ENCODE results near the gene TMX2. TPM values are rescaled to one million over a fixed set of nuclear protein-coding genes. Genes with fewer than 3 reads are reported as not detected.
A peak's percentile ranks its signal among the peaks of the same experiment; 100 is the strongest.

The TMX2 gene
- total and polyA plus RNA-seq, 9 of the 15 experiments (the other 6 are each of a cell fraction or from before 2014, with no cell fraction given) = 176 to 433 (median 227) TPM

DNA sequence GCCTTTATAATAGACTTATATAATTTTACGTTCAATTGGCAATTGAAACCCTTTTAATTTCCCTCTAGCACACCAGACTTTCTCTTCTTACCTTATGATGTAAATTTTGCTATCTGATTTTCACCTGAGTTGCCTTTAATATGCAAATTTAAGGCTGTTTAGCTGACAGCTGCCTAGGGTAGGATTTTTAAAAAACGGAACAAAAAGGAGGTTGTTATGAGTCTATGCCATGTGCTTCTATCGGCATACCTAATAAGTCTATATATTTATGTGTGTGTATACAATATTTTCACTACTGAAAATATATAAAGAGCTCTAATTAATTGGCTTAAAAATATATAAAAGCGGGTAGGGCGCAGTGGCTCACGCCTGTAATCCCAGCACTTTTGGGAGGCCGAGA is 17.1 kb downstream of the TMX2 start:
- Histone ChIP-seq H3K9me1 (ENCODE audit: control insufficient read depth, insufficient read depth, low read length) (no peaks in the 10 kb centered on the region), H3K4me3 (no peak overlapping the region), H3K36me3 (ENCODE audit: control insufficient read depth, insufficient read depth, low read length) (peaks cover 60% of the 10 kb centered on the region), H4K20me1 (replicated peaks; ENCODE audit: control insufficient read depth, insufficient read depth, low read length) (no peaks in the 10 kb centered on the region), H3K9me3 (replicated peaks; ENCODE audit: control insufficient read depth, insufficient read depth, low read depth, low read length) (no peaks in the 10 kb centered on the region), H3K4me1 (replicated peaks in 1 of 2; ENCODE audit: control insufficient read depth in 2 of 2, insufficient read depth in 2 of 2, low read length in 2 of 2) (peaks cover 3 to 4% of the 10 kb centered on the region in 2 experiments; a peak in 4 of 5 replicates), H3K27ac (ENCODE audit: extremely low read depth, low read depth, low read length) (peak overlapping the region; percentile 8; the same call in 1 of the 3 replicates), H2AFZ (ENCODE audit: low read depth, low read length) (no peak overlapping the region), H3K9ac (ENCODE audit: insufficient read depth in 1 of 2, low read depth in 2 of 2, low read length in 2 of 2) (no peak overlapping the region), H3K79me2 (ENCODE audit: control insufficient read depth, insufficient read depth, low read length) (peaks cover 93% of the 10 kb centered on the region), H3K27me3 (ENCODE audit: control insufficient read depth in 2 of 2, insufficient read depth in 2 of 2, low read length in 2 of 2) (no peaks in the 10 kb centered on the region), H3K4me2 (ENCODE audit: insufficient read depth, low read length) (no peak overlapping the region)
- 95% methylated on average over 7 of the region's 7 CpGs for WGBS (ENCODE audit: insufficient coverage, low coverage, missing lambda C conversion rate)
- no peak for DNase-seq (ENCODE audit: extremely low read depth in 1 of 4, low spot score in 3 of 4)
- CTCF ChIA-PET (ENCODE audit: low intra/inter-chr PET ratio) = no interaction called here
- BruUV-seq (replicated peaks) = no TSS peak
- in situ Hi-C loops (cut with MboI) = no loop called here
- FAIRE-seq = no peak
- ATAC-seq = no peak
- POLR2A ChIA-PET = interaction anchor here (0.5 to 0.6 kb wide), 2 partner anchors 9 to 15 kb away, joined by 3 read pairs; no protein-coding TSS in a partner anchor
- intact Hi-C loops (cut with micrococcal nuclease) = no loop called here
- TF ChIP-seq SRSF3 (IDR thresholded peaks at IDR 0.05; ENCODE audit: insufficient read depth, low read length) (no peak), HNRNPK (IDR thresholded peaks at IDR 0.05; ENCODE audit: low read depth, low read length, poor library complexity, severe bottlenecking) (no peak)

DNA sequence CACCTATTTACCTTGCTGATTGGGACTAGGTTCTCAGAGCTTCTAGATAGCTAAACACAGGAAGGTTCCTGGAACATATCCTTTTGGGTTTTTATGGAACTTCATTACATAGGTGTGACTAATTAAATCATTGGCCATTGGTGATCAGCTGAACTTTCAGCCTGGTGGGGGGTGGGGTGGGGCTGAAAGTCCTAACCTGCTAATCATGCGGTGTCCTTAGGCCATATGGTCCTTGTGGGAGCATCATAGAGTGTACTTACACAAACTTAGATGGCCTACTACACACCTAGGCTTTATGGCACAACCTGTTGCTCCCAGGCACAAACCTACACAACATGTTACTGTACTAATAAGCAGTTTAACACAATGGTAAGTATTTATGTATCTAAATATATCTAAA is 20.3 kb downstream of the TMX2 start:
- Histone ChIP-seq H3K27ac (ENCODE audit: extremely low read depth, low read depth, low read length) (peak overlapping the region; percentile 8; the same call in 1 of the 3 replicates), H3K9me3 (replicated peaks; ENCODE audit: control insufficient read depth, insufficient read depth, low read depth, low read length) (no peaks in the 10 kb centered on the region), H4K20me1 (replicated peaks; ENCODE audit: control insufficient read depth, insufficient read depth, low read length) (peaks cover 7% of the 10 kb centered on the region), H3K9me1 (ENCODE audit: control insufficient read depth, insufficient read depth, low read length) (no peaks in the 10 kb centered on the region), H3K79me2 (ENCODE audit: control insufficient read depth, insufficient read depth, low read length) (peaks cover 95% of the 10 kb centered on the region), H3K27me3 (ENCODE audit: control insufficient read depth in 2 of 2, insufficient read depth in 2 of 2, low read length in 2 of 2) (no peaks in the 10 kb centered on the region), H3K36me3 (ENCODE audit: control insufficient read depth, insufficient read depth, low read length) (peaks cover 70% of the 10 kb centered on the region), H3K4me3 (no peak overlapping the region), H2AFZ (ENCODE audit: low read depth, low read length) (no peak overlapping the region), H3K9ac (ENCODE audit: insufficient read depth in 1 of 2, low read depth in 2 of 2, low read length in 2 of 2) (no peak overlapping the region), H3K4me2 (ENCODE audit: insufficient read depth, low read length) (no peak overlapping the region), H3K4me1 (replicated peaks in 1 of 2; ENCODE audit: control insufficient read depth in 2 of 2, insufficient read depth in 2 of 2, low read length in 2 of 2) (peaks cover 15 to 17% of the 10 kb centered on the region in 2 experiments)
- WGBS (ENCODE audit: insufficient coverage, low coverage, missing lambda C conversion rate) = 64% methylated on average over 1 of the region's 1 CpG
- DNase-seq (ENCODE audit: extremely low read depth in 1 of 4, low spot score in 3 of 4) (no peak), ATAC-seq (0 out of 3 replicates have a peak, but pooled peaks have one; percentile 13), FAIRE-seq (no peak)
- CTCF ChIA-PET (ENCODE audit: low intra/inter-chr PET ratio) = no interaction called here
- intact Hi-C loops (cut with micrococcal nuclease) (no loop called here), in situ Hi-C loops (cut with MboI) (no loop called here)
- POLR2A ChIA-PET = interaction anchor here (0.6 to 1.9 kb wide), 7 partner anchors 9 to 387 kb away, joined by 3 to 7 read pairs (median 4); partner anchors contain the start of gene SELENOH
- BruUV-seq (replicated peaks) = no TSS peak
- no peak for TF ChIP-seq PHTF2 (CRISPR knock-in tag; IDR thresholded peaks at IDR 0.05)
- no peak for TF ChIP-seq ESRRB (CRISPR knock-in tag; IDR thresholded peaks at IDR 0.05; ENCODE audit: borderline replicate concordance)
- TF ChIP-seq TBL1XR1 (IDR thresholded peaks at IDR 0.05; ENCODE audit: low read length in 2 of 2) = no peak
- no peak for TF ChIP-seq BACH1 (tag; IDR thresholded peaks at IDR 0.05)
